Stimulated activated CD4-positive, alpha-beta T cell treated with anti-CD3 and anti-CD28 coated beads, Interleukin-2, amount 100 ng/mL, for 24 hours (primary cell): ENCODE results near the gene PLEKHM3.

Experiments used
- DNase-seq, 2 donors: peaks; one replicate each; pipeline ENCODE4 v3.0.0-alpha.2; 2020

PLEKHM3 gene

DNA sequence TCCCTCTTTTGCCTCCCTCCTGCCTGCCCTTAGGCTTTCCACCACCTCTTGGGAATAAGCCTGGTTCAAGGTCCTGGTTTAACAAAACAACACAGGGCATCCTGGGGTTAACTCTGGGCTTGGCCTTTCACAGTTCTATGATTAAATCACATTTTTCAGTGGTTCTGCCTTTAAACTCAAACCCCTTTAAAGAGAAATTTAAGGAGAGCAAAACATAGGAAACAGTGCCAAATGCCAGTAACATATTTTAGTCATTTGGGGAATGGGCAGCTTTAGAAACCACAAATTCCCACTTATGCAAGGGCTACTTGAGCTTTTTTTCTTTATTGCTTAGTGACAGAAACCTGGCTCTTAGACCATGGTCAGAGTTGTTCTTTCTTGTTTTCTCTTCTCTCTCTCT is 143.4 kb downstream of the PLEKHM3 start:
- no peak for DNase-seq

DNA sequence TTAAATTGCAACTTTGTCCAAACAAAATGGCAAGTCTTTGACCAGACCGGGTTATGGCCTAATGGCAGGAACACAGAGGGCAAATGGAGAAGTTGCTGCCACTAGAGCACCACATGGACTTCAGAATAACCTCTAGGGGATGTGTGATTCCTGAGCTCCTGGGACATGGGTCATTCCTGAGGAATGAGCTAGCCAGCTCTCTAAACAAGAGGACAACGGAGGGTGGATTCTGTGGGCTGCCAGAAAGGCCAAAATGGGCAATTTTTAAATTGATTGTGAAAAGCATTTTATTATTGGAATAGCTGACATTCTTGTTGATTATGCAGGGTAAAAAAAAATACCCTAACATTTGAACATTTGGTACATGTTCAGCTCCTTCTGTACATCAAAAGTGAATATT is 145.8 kb downstream of the PLEKHM3 start:
- no peak for DNase-seq

DNA sequence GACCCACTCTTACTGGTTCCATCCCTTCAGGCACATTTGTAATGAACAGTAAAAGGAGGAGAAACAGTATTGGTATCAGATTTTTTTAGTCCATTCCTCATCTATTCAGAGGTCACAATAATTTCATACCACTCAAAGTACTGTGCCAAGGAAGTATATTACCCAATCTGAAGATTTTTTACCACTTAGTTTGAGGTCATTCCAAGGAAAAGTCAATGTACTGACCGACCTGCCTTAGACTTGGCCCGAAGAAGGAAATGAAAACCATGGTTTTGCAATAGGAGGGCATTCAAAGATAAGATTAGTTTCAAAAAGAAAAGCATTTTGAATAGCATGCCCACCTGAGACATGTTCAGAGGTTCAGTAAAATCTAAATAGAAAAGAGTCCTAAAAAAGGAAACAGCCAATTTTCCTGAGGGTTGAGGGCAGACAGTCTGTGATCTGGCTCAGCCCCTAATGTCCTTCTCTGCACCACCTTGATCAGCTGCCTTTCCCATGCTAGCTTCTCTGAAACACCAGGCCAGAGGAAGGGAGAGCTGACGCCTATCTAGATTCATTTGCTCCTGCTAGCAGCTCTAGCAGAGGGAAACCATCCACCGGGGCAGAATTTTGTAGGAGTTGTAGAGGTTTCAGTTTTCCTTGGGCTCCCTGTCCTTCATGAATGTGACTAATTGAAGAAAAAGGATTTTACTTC is 148.3 kb downstream of the PLEKHM3 start:
- no peak for DNase-seq

GRCh38 chr2:207875473-207876212 is 149.7 kb downstream of the PLEKHM3 start:
- no peak for DNase-seq

DNA sequence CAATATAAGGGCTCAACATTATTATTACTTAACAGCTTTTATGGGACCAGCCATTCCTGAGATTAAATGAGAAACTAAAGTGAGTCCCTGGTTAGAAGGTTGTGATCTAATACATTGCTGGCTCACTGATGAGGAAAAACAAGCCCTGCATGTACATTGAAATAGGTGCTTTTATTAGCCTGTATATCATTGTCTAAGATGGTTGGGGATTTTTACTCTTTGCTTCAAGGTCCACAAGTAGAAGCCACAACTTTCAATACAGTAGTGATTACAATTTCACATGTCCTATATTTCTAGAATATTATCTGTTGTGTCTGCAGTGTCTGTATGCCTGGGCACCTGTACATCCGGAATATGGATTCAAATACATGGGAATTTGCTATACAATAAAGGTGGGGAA is 151.5 kb downstream of the PLEKHM3 start:
- DNase-seq: no peak

DNA sequence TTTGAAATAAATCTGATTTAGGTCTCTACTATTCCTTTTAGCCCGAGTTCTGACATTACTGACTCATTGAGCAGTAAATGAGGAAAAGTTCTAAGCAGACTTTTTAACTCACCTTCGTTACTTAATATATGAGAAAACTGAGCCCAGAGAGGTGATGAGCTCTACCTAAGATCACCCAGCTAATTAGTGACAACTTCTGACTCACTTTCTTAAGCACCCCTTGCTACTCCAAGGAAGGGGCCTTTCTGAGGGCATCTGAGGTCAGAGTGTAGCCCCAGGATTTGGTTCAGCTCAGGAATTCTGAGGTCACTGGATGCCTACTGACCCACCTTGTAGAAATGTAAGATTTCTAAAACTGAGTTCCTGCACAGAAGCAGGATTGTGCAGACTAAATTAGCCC is 153.4 kb downstream of the PLEKHM3 start:
- DNase-seq: no peak

GRCh38 chr2:207871506-207871905 is 153.8 kb downstream of the PLEKHM3 start:
- DNase-seq: no peak

DNA sequence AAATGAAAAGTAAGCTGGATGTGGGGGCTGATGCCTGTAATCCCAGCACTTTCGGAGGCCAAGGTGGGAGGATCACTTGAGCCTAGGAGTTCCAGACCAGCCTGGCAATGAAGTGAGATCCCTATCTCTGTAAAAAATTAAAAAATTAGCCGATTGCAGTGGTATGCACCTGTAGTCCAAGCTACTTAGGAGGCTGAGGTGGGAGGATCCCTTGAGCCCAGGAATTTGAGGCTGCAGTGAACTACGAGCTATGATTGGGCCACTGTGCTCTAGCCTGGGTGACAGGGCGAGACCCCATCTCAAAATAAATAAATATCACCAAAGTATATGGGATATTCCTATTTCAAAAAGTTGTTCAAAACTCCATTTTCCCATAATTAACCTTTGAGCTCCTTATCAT is 154.5 kb downstream of the PLEKHM3 start:
- DNase-seq: no peak

DNA sequence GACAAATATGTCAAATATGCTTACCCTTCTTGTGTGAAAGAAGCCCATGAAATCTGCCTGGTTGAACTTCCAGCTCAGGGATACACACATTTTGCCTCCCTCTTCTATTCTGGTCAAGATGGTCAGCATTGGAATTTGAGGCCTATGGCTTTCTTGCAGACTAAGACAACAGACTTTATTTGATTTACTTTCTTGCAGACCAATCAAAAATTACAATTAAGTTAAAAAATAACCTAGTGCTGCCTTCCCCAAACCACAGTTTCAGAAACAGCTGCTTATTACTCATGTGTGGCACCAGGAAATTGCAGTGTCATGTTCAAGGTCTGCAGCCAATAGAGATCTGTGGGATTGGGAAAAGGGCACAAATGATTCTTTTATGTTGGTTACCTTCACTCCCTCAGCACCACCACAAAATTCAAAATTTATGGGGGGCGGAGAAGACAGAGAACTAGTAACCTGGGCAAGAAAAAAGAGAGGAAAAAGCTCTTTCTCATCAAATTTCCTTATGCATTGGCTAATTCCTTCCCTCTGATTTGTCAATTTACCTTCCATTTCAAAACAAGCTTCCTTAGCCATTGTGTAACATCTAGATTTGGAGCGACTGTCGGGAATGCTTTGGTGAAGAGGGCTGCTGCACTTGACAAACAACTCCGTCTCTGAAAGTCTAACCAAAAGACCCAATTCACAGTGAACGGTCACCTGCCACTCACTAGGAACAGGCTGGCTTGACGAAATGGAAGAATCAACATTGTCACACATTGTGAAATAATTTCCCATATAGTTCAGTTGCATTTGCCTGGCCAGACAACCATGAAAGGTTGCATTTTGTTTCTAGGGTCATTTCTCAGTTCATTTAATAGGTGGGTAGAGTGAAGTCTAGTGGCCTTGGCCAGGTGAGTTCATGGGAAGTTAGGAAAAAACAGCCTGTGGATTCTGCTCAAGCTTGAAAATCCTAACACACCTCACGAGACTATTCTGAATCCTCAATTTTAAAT is 155.2 kb downstream of the PLEKHM3 start:
- DNase-seq: no peak

DNA sequence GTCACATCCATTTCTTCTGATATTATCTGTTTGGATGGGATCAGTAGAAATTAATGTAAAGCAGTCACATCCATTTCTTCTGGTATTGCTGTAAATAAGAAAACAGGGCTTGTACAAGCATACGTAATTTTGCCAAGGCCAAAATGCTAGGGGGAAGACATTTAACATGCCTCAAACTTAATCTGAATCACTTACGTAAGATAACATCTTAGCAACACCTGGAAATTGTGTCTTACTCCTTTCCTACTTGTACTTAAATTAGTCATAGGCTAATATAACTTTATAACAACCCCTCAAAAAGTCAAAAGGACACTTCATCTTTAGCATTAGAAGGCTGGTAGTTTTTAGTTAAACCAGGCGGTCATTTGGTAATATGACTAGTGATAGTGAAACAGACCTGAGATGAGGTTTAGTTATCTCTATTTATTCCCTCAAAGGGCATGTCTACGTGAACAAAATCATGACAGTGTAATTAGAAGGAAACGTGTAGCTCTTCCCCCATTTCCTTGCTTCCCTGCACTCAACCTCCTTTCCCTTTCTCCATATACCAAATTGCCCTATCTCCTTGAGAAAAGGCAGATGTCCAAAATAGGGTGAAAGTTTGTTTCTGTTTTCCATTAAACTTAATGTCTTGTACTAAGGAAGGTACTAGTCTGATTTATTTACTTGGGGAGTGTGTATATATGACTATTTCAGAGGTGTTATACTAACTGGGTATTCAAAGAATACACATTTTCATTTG is 156.3 kb downstream of the PLEKHM3 start:
- no peak for DNase-seq

DNA sequence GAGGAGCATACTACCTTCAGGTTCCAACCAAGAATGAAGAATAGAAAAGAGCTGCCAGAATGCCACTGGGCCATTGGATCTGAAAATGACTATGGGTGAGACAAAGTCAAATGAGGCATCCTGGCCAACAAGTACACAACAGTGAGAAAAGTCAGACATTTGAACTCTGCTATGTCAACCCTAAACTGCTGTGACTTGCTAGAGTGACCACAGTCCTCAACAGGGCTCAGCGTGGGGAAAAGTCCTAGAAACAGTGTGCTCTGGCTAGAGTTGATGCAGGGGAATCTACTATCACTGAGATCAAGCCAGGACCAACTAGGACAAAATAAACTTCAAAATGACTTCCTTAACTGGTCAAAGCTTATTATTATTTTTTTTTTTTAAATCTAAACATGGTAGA is 157.4 kb downstream of the PLEKHM3 start:
- no peak for DNase-seq

GRCh38 chr2:207867056-207867455 is 158.3 kb downstream of the PLEKHM3 start:
- DNase-seq: no peak

DNA sequence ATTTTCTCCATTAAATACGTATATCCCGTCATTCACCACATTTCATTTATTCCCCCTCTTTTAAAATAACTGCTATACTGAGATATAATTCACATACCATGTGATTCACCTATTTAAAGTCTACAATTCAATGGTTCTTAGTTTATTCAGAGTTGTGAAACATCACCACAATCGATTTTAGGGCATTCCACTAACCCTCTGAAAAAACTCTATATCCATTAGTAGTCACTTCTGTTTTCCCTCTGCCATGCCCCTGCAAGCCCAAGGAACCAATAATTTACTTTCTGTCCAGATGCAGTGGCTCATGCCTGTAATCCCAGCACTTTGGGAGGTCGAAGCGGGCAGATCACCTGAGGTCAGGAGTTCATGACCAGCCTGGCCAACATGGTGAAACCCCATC is 160.1 kb downstream of the PLEKHM3 start:
- DNase-seq: no peak

GRCh38 chr2:207863345-207863744 is 162.0 kb downstream of the PLEKHM3 start:
- no peak for DNase-seq

DNA sequence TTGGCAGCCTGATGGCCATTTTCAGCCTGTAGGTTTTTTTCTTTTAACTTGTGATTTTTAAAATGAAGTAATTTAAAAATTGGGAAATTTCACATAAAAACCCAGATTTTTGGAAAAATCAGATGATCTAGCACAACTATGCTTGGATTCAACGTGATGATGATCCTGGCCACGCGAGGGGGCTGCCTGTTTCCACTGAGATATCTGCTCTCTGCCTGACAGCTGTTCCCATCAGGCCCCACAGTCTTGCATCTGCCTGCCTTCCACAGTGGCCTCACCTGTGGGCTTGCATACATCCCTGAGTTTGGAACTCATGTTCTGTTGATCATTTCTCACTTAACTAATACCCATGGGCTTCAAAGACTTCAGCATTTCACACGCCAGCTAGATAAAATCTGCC is 163.5 kb downstream of the PLEKHM3 start:
- no peak for DNase-seq

DNA sequence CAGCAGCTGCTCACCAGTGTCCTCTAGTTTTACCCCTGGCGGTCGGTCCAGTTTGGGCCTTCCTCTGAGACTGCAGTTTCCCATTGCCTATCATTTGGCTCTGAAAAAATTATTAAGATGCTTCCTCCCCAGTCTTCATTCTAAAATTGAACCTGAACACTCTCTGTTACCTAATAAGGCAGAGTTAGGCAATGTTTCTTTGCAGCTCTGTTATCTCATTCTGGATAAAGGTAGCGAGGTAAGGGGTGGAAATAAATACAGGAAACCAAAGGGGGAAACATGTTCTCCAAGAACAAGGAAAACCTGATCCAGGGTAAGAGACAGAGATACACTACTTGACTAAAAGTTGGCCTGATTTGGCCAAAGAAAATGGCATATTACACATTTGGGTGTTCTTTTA is 164.6 kb downstream of the PLEKHM3 start:
- no peak for DNase-seq

- no peak for DNase-seq
Observed at GRCh38 chr2:207855591-207855990, 169.7 kb downstream of the PLEKHM3 start.

- no peak for DNase-seq
Observed at GRCh38 chr2:207854484-207855440, 170.6 kb downstream of the PLEKHM3 start.

- DNase-seq: no peak
Observed at GRCh38 chr2:207852791-207853190, 172.5 kb downstream of the PLEKHM3 start.

DNA sequence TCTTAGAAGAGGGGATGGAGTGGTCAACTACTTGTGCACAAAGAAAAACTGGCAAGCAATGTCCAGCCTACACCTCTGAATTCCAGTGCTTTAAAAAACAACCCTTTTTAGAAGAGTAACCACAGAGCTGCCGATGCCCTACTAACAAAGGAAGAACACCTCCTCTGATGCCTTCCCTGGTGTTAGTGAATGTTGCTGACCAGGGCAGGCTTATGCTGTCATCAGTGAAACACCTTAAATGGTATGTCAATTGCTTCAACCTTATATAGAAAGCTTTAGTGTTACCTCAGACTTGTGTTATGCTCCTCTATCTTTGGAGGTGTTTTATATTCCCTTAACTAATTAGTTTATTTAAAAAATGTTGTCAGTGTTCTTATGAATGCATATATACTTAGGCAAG is 175.9 kb downstream of the PLEKHM3 start:
- DNase-seq: no peak

DNA sequence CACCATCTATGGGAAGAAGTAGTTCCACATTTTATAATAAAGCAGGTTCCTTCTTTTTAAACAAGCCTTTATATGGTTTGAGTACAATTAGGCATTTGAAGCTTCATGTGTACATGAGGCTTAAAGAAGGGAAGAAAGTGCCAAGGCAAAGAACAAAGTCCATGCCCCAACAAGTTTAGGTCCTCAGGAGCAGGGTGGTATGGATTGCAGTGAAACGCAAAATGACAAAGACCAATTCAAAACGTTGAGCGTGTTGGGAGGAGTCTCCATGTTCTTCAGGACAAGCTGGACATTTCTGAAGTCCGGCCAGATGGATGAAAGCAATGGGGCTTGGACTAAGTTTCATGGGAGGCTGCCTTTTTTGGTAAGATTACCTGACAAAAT is 176.8 kb downstream of the PLEKHM3 start:
- no peak for DNase-seq
